H9 (cell line): ENCODE measurements around the gene FCF1. TPM values are rescaled to one million over a fixed set of nuclear protein-coding genes. Genes with fewer than 3 reads are reported as not detected.

Experiments used
- DNase-seq: peaks from one replicate; pipeline ENCODE4 v3.0.0-alpha.2; 2017
- H2AFZ ChIP-seq: one replicate; pipeline ENCODE4 v1.6.1; 2013; ENCODE audit warnings: mild to moderate bottlenecking, low read length, control low read depth, moderate library complexity
- H2AK5ac ChIP-seq: 2 replicates; pipeline ENCODE4 v1.6.1; 2013; ENCODE audit warnings: low read length, control low read depth, mixed read lengths; ENCODE audit not compliant: insufficient read length
- H2BK120ac ChIP-seq: one replicate; pipeline ENCODE4 v1.6.1; 2013; ENCODE audit warnings: low read depth, mild to moderate bottlenecking, low read length, control low read depth, inconsistent platforms; ENCODE audit not compliant: poor library complexity, severe bottlenecking
- H2BK12ac ChIP-seq: 2 replicates; pipeline ENCODE4 v1.6.1; 2013; ENCODE audit warnings: low read length, control low read depth, mixed read lengths, low read depth; ENCODE audit not compliant: insufficient read length
- H2BK15ac ChIP-seq: 2 replicates; pipeline ENCODE4 v1.6.1; 2013; ENCODE audit warnings: low read depth, low read length, control low read depth
- H2BK20ac ChIP-seq: one replicate; pipeline ENCODE4 v1.6.1; 2013; ENCODE audit warnings: low read depth, mild to moderate bottlenecking, low read length, control low read depth, inconsistent platforms; ENCODE audit not compliant: poor library complexity, severe bottlenecking
- H2BK5ac ChIP-seq: 2 replicates; pipeline ENCODE4 v1.6.1; 2013; ENCODE audit warnings: low read length, control low read depth, mixed read lengths; ENCODE audit not compliant: insufficient read length
- H3K14ac ChIP-seq: 2 replicates; pipeline ENCODE4 v1.6.1; 2013; ENCODE audit warnings: low read length, control low read depth; ENCODE audit not compliant: insufficient read depth
- H3K18ac ChIP-seq: 2 replicates; pipeline ENCODE4 v1.6.1; 2013; ENCODE audit warnings: low read depth, mild to moderate bottlenecking, mixed read lengths, low read length, control low read depth; ENCODE audit not compliant: insufficient read length
- H3K23ac ChIP-seq: 2 replicates; pipeline ENCODE4 v1.6.1; 2013; ENCODE audit warnings: low read length, control low read depth, mixed read lengths, low read depth; ENCODE audit not compliant: insufficient read length
- H3K23me2 ChIP-seq: 2 replicates; pipeline ENCODE4 v1.6.1; 2013; ENCODE audit warnings: low read depth, mild to moderate bottlenecking, mixed read lengths, low read length, control low read depth; ENCODE audit not compliant: insufficient read length, poor library complexity, severe bottlenecking
- H3K27ac ChIP-seq: 2 replicates; pipeline ENCODE4 v1.5.1; 2013; ENCODE audit warnings: low read length, control low read depth, mixed read lengths, low read depth; ENCODE audit not compliant: insufficient read length
- H3K27me3 ChIP-seq: 2 replicates; pipeline ENCODE4 v1.6.1; 2013; ENCODE audit warnings: low read length, control low read depth, inconsistent platforms; ENCODE audit not compliant: insufficient read depth
- H3K4ac ChIP-seq: 2 replicates; pipeline ENCODE4 v1.6.1; 2013; ENCODE audit warnings: low read depth, mild to moderate bottlenecking, control low read depth, inconsistent platforms, low read length, moderate library complexity
- H3K4me1 ChIP-seq: 2 replicates; pipeline ENCODE4 v1.6.1; 2013; ENCODE audit warnings: low read length, control low read depth, inconsistent platforms; ENCODE audit not compliant: insufficient read depth
- H3K4me2 ChIP-seq: 2 replicates; pipeline ENCODE4 v1.6.1; 2013; ENCODE audit warnings: low read length, control low read depth, mixed read lengths; ENCODE audit not compliant: insufficient read length, insufficient read depth
- H3K56ac ChIP-seq: 2 replicates; pipeline ENCODE4 v1.6.1; 2013; ENCODE audit warnings: low read depth, mild to moderate bottlenecking, mixed read lengths, low read length, control low read depth; ENCODE audit not compliant: insufficient read length
- H3K79me1 ChIP-seq: 2 replicates; pipeline ENCODE4 v1.6.1; 2013; ENCODE audit warnings: low read depth, mild to moderate bottlenecking, moderate library complexity, low read length, control low read depth, inconsistent platforms; ENCODE audit not compliant: insufficient read depth, poor library complexity, severe bottlenecking
- H3K79me2 ChIP-seq: 2 replicates; pipeline ENCODE4 v1.6.1; 2013; ENCODE audit warnings: low read length, control low read depth, inconsistent platforms; ENCODE audit not compliant: insufficient read depth
- H3K9ac ChIP-seq: 2 replicates; pipeline ENCODE4 v1.6.1; 2013; ENCODE audit warnings: low read length, control low read depth, mixed read lengths; ENCODE audit not compliant: insufficient read length; ENCODE audit errors: extremely low read depth
- H3K9me3 ChIP-seq: one replicate; pipeline ENCODE4 v1.6.1; 2013; ENCODE audit warnings: low read depth, low read length, inconsistent platforms; ENCODE audit not compliant: control insufficient read depth
- H3T11ph ChIP-seq: one replicate; pipeline ENCODE4 v1.6.1; 2013; ENCODE audit warnings: mild to moderate bottlenecking, low read length, control low read depth, inconsistent platforms
- H4K20me1 ChIP-seq: one replicate; pipeline ENCODE4 v1.6.1; 2013; ENCODE audit not compliant: control insufficient read depth, insufficient read length, insufficient read depth
- H4K5ac ChIP-seq: 2 replicates; pipeline ENCODE4 v1.6.1; 2013; ENCODE audit warnings: low read depth, mild to moderate bottlenecking, mixed read lengths, low read length, control low read depth; ENCODE audit not compliant: insufficient read length
- H4K8ac ChIP-seq: replicated peaks from 2 replicates; pipeline ENCODE4 v1.6.1; 2013; ENCODE audit warnings: low read length, control low read depth, mixed read lengths, low read depth; ENCODE audit not compliant: insufficient read length
- H4K91ac ChIP-seq: 2 replicates; pipeline ENCODE4 v1.6.1; 2013; ENCODE audit warnings: low read depth, mild to moderate bottlenecking, moderate library complexity, mixed read lengths, low read length, control low read depth; ENCODE audit not compliant: insufficient read length
- H3K27ac Mint-ChIP-seq, 3 experiments: 2 replicates in 2 of 3; 3 replicates in 1 of 3; pipeline ENCODE4 v1.8.0; 2020 to 2021; ENCODE audit warnings: mixed read lengths in 3 of 3, mild to moderate bottlenecking in 1 of 3, moderate library complexity in 1 of 3
- H3K27me3 Mint-ChIP-seq: 2 replicates; pipeline ENCODE4 v1.8.0; 2021; ENCODE audit warnings: low read depth, mild to moderate bottlenecking, moderate library complexity, mixed read lengths
- H3K36me3 Mint-ChIP-seq, 3 experiments: 2 replicates in 2 of 3; 3 replicates in 1 of 3; pipeline ENCODE4 v1.8.0; 2020 to 2021; ENCODE audit warnings: low read depth in 3 of 3, mixed read lengths in 3 of 3; ENCODE audit not compliant: insufficient read depth in 1 of 3
- H3K4me1 Mint-ChIP-seq, 2 experiments: 2 replicates each; pipeline ENCODE4 v1.8.0; 2020; ENCODE audit warnings: mixed read lengths in 2 of 2
- H3K4me3 Mint-ChIP-seq, 2 experiments: 2 replicates in 1 of 2; 3 replicates in 1 of 2; pipeline ENCODE4 v1.8.0; 2020 to 2021; ENCODE audit warnings: mild to moderate bottlenecking in 2 of 2, mixed read lengths in 2 of 2, moderate library complexity in 1 of 2
- H3K9me3 Mint-ChIP-seq, 2 experiments: 2 replicates in 1 of 2; 3 replicates in 1 of 2; pipeline ENCODE4 v1.8.0; 2020; ENCODE audit warnings: mild to moderate bottlenecking in 2 of 2, mixed read lengths in 2 of 2, moderate library complexity in 1 of 2
- CTCF ChIP-seq: fragments of 200-600 bp; sonication (generic); conservative IDR thresholded peaks from 3 replicates; pipeline ENCODE4 v1.8.0; 2021; ENCODE audit warnings: antibody characterized with exemption, mild to moderate bottlenecking
- WGBS: extraction: QIAGEN DNeasy Blood & Tissue Kit; methylation state at CpG from one replicate; pipeline ENCODE4 v1.1.7; 2013; ENCODE audit warnings: missing lambda C conversion rate, low lambda C conversion rate, mixed read lengths; ENCODE audit not compliant: insufficient read length; ENCODE audit errors: extremely low coverage; 5-methylcytosine and 5-hydroxymethylcytosine counted together
- total RNA-seq: library from RNA; stranded (reverse); gene quantifications from 2 replicates; pipeline ENCODE4 v1.2.1, GENCODE V29; 2021

Gene FCF1
- total RNA-seq, 1 experiment from 2014 or later, result 87.7 TPM

GRCh38 chr14:74693191-74693590, 19.8 kb upstream of the FCF1 start:
- H3K9me3 ChIP-seq, result no peaks in the 10 kb centered on the region
- Mint-ChIP-seq H3K4me1 (no peaks in the 10 kb centered on the region), H3K27ac (no peak overlapping the region), H3K9me3 (no peaks in the 10 kb centered on the region), H3K4me3 (no peak overlapping the region), H3K27me3 (no peaks in the 10 kb centered on the region), H3K36me3 (peaks cover 9 to 32% (median 23%) of the 10 kb centered on the region in 3 experiments)
- H2AK5ac ChIP-seq, result no peak overlapping the region
- H2BK5ac ChIP-seq, result no peak overlapping the region
- no peak overlapping the region for H3K4ac ChIP-seq
- H4K8ac ChIP-seq, result no peak overlapping the region
- no peak overlapping the region for H3T11ph ChIP-seq
- no peak overlapping the region for H3K4me2 ChIP-seq
- H3K23me2 ChIP-seq, result no peaks in the 10 kb centered on the region
- no peak overlapping the region for H2BK20ac ChIP-seq
- H3K79me1 ChIP-seq, result peaks cover 3% of the 10 kb centered on the region
- no peaks in the 10 kb centered on the region; the same call in 1 of the 2 replicates for H3K79me2 ChIP-seq
- H2BK15ac ChIP-seq, result no peak overlapping the region
- H2BK12ac ChIP-seq, result no peak overlapping the region
- no peaks in the 10 kb centered on the region for H3K27me3 ChIP-seq
- no peak overlapping the region for H3K18ac ChIP-seq
- no peak overlapping the region for H2AFZ ChIP-seq
- H4K5ac ChIP-seq, result no peak overlapping the region
- no peak overlapping the region for H2BK120ac ChIP-seq
- no peak overlapping the region for H3K9ac ChIP-seq
- no peak for TF ChIP-seq CTCF
- H4K91ac ChIP-seq, result no peak overlapping the region
- no peak overlapping the region for H3K23ac ChIP-seq
- H3K56ac ChIP-seq, result no peak overlapping the region
- no peak overlapping the region for H3K27ac ChIP-seq
- no peak for DNase-seq
- no CpG with 5 or more reads among the region's 3 CpGs for WGBS
- H4K20me1 ChIP-seq, result no peaks in the 10 kb centered on the region
- no peak overlapping the region for H3K14ac ChIP-seq
- H3K4me1 ChIP-seq, result no peaks in the 10 kb centered on the region
